Thymus (tissue), 11 donors: ENCODE results near the gene CNTN4. TPM values are rescaled to one million over a fixed set of nuclear protein-coding genes. Genes with fewer than 3 reads are reported as not detected.

Experiments used
- DNase-seq, 9 donors: peaks; one replicate each; pipeline ENCODE4 v3.0.0-alpha.2; 2013; ENCODE audit warnings: low spot score in 9 of 9, low read depth in 6 of 9, missing footprints in 1 of 9
- H3K27ac ChIP-seq, 2 donors: one replicate each; pipeline ENCODE4 v1.5.1; 2013; ENCODE audit warnings: control low read depth in 1 of 2, low read depth in 1 of 2, low read length in 1 of 2, mild to moderate bottlenecking in 1 of 2, moderate library complexity in 1 of 2
- H3K27me3 ChIP-seq, 2 donors: one replicate each; pipeline ENCODE4 v1.5.1; 2013; ENCODE audit warnings: low read length in 1 of 2; ENCODE audit not compliant: control insufficient read depth in 2 of 2, insufficient read depth in 1 of 2
- H3K36me3 ChIP-seq, 2 donors: one replicate each; pipeline ENCODE4 v1.5.1; 2013; ENCODE audit warnings: low read length in 1 of 2, mild to moderate bottlenecking in 1 of 2, moderate library complexity in 1 of 2; ENCODE audit not compliant: control insufficient read depth in 2 of 2, insufficient read depth in 2 of 2
- H3K4me1 ChIP-seq, 2 donors: one replicate each; pipeline ENCODE4 v1.5.1; 2013; ENCODE audit warnings: low read length in 2 of 2; ENCODE audit not compliant: control insufficient read depth in 2 of 2, insufficient read depth in 2 of 2
- H3K4me3 ChIP-seq, 2 donors: one replicate each; pipeline ENCODE4 v1.5.1; 2013; ENCODE audit warnings: low read length in 2 of 2, control low read depth in 1 of 2, mild to moderate bottlenecking in 1 of 2
- H3K9me3 ChIP-seq, 2 donors: one replicate each; pipeline ENCODE4 v1.5.1; 2013; ENCODE audit warnings: low read length in 1 of 2, mild to moderate bottlenecking in 1 of 2; ENCODE audit not compliant: control insufficient read depth in 2 of 2, insufficient read depth in 1 of 2
- WGBS: extraction: QIAGEN DNeasy Blood & Tissue Kit; methylation state at CpG from one replicate; pipeline ENCODE4 v1.1.7; 2013; 5-methylcytosine and 5-hydroxymethylcytosine counted together
- polyA plus RNA-seq: library from polyadenylated mRNA; stranded (reverse); fragments of 200-250 nt; gene quantifications from one replicate; pipeline ENCODE4 v1.2.3, GENCODE V29; 2013
- total RNA-seq: library from RNA; stranded (reverse); fragments of 120-200 nt; gene quantifications from one replicate; pipeline ENCODE4 v1.2.4, GENCODE V29; 2013
- donor health status: healthy.

Gene CNTN4
- total and polyA plus RNA-seq, 2 donors, result 9.4 to 9.9 TPM

DNA sequence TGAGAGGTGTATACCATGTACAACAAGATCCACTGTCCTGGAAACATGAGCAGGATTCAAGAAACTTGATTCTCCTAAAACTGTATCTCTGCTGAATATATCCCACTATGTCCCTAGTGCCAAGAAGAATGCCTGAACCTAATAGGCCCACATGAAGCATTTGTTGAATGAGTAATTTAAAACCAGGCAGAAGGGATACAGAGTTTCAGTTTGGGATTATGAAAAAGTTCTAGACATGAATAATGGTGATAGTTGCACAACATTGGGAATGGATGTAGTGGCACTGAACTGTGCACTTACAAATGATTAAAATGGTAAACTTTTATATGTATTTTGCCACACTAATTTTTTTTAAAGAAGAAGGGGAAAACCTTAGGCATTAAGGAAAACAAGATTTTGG is 750.4 kb downstream of the CNTN4 start:
- Histone ChIP-seq H3K36me3 (no peaks in the 10 kb centered on the region), H3K9me3 (no peaks in the 10 kb centered on the region)
- no peak for DNase-seq

DNA sequence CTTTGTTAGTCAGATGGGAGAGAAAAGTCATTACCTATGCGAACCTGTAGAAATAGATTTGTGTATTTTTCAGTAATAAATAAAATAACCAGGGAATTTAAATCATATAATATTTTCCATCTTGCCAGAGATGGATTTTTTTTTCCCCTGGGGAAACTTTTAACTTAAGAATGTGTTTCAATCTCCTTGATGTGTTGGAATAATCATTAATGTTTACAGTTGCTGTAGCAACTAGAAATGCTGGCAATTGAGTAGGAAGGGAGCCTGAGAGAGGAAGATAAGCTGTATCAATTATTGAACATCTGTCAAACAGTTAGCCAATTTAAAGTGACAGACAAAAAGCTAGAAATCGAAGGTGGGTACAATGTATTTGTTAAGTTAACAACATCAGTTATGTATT is 752.0 kb downstream of the CNTN4 start:
- Histone ChIP-seq H3K27me3 (no peaks in the 10 kb centered on the region), H3K4me1 (no peaks in the 10 kb centered on the region), H3K9me3 (no peaks in the 10 kb centered on the region), H3K36me3 (no peaks in the 10 kb centered on the region), H3K27ac (no peak overlapping the region), H3K4me3 (no peak overlapping the region)
- WGBS, result 89% methylated on average over 2 of the region's 2 CpGs
- DNase-seq, result no peak

More for the DNA sequence above, 750.4 kb downstream of the CNTN4 start:
- Histone ChIP-seq H3K4me3 (no peak overlapping the region), H3K27me3 (no peaks in the 10 kb centered on the region), H3K4me1 (no peaks in the 10 kb centered on the region), H3K27ac (no peak overlapping the region)

DNA sequence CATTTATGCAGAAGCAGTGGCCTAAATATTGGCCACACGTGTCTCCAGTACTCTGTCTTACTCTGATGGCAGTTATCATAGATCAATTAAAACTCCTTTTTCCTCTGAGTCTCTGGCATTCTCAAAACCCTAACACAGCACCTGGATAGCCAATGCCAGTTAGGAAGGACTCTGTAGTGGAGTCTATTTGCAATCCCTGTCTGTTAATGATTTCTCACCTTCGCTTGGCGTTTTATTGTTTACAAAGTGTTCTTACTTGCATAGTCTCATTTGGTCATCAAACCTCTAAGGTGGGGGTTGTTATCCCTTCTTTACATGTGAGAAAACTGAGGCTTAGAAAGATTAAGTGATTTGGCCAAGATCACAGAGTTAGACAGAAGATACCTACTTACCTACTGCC is 752.7 kb downstream of the CNTN4 start:
- no peaks in the 10 kb centered on the region for H3K36me3 ChIP-seq
- no peaks in the 10 kb centered on the region for H3K27me3 ChIP-seq
- H3K9me3 ChIP-seq, result no peaks in the 10 kb centered on the region
- no peaks in the 10 kb centered on the region for H3K4me1 ChIP-seq
- no peak for DNase-seq
- WGBS, result 78% methylated on average over 3 of the region's 3 CpGs
- no peak overlapping the region for H3K27ac ChIP-seq
- no peak overlapping the region for H3K4me3 ChIP-seq

- 38% methylated on average over 1 of the region's 1 CpG for WGBS
- Histone ChIP-seq H3K36me3 (no peaks in the 10 kb centered on the region), H3K27ac (no peak overlapping the region), H3K9me3 (no peaks in the 10 kb centered on the region), H3K4me3 (no peak overlapping the region), H3K4me1 (no peaks in the 10 kb centered on the region), H3K27me3 (no peaks in the 10 kb centered on the region)
- DNase-seq, result no peak
Observed at GRCh38 chr3:2851835-2852234, 753.2 kb downstream of the CNTN4 start.

GRCh38 chr3:2853651-2854050 is 755.0 kb downstream of the CNTN4 start:
- 79% methylated on average over 5 of the region's 5 CpGs for WGBS
- Histone ChIP-seq H3K4me1 (no peaks in the 10 kb centered on the region), H3K36me3 (no peaks in the 10 kb centered on the region), H3K27me3 (no peaks in the 10 kb centered on the region), H3K27ac (no peak overlapping the region), H3K9me3 (no peaks in the 10 kb centered on the region), H3K4me3 (no peak overlapping the region)
- DNase-seq, result no peak

DNA sequence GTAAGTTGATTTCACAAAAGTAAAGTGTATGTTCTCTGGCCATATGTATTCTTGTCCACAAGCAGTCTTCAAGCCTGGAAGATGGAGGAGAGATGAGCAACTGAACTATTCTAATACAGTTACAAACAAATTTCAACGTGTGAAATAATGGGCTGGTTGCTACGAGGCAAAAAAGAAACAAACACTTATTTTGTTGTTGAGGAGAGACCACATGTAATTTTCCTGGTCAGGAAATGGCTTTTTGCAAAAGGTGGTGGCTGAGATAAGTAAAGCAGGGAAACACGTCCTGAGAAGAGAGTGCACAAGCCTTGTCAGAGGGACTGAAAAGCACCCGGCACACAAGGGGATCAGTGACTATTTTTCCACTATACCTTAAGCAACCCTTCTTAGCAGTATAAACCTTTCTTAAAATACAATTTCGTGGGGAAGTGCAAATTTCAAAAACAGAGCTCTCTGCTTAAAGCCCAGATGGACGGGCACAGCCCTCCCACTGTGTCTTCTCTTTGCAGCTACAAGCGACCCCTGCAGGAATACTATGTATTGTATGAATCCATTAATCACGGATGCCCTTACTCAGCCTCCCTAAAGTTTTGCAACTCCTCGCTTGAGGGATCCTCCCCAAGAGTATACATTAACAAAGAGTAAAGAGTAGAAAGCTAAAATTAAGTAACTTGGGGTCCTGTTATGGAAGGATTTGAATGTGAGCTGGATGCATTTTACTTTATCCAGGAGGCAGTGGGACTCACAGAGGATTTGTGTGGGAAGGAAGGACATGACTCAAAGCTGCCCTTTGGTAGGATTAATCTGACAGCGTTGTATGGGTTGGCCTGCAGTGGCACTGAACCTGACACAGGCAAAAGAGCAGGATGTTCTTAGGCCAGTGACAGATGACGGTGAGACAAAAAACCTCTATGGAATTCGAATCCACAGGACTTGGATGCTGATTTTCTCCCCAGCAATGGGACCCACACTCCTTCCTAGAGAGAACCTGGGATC is 757.8 kb downstream of the CNTN4 start:
- DNase-seq, result no peak
- H3K36me3 ChIP-seq, result no peaks in the 10 kb centered on the region
- WGBS, result 38% methylated on average over 12 of the region's 12 CpGs
- no peak overlapping the region for H3K27ac ChIP-seq
- H3K27me3 ChIP-seq, result no peaks in the 10 kb centered on the region
- no peak overlapping the region for H3K4me3 ChIP-seq
- no peaks in the 10 kb centered on the region for H3K4me1 ChIP-seq
- no peaks in the 10 kb centered on the region for H3K9me3 ChIP-seq

DNA sequence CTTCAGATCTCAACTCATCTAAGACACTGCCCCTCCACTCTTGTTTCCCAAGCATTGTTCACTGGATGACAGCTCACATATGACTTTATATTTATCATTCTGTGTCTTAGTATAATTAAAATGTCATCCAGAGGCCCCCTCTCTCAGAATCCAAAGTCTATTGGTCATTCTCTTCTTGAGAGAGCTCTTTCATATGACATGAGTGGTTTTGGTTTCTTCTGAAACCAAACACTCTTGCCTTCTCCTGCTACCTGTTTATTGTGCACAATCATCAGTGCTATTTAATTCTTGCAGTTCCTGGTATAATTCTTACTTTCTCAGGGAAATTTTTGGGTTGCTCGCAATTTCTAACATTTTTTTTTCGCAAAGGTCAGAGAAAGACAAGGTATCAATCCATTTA is 762.0 kb downstream of the CNTN4 start:
- no peak for DNase-seq
- H3K36me3 ChIP-seq, result no peaks in the 10 kb centered on the region

GRCh38 chr3:2861120-2861519 is 762.5 kb downstream of the CNTN4 start:
- no peak for DNase-seq
- Histone ChIP-seq H3K9me3 (no peaks in the 10 kb centered on the region), H3K4me1 (no peaks in the 10 kb centered on the region), H3K27ac (no peak overlapping the region), H3K27me3 (no peaks in the 10 kb centered on the region), H3K4me3 (no peak overlapping the region), H3K36me3 (no peaks in the 10 kb centered on the region)
- WGBS, result 81% methylated on average over 1 of the region's 1 CpG

More for the DNA sequence above, 762.0 kb downstream of the CNTN4 start:
- H3K9me3 ChIP-seq, result no peaks in the 10 kb centered on the region
- H3K4me1 ChIP-seq, result no peaks in the 10 kb centered on the region
- WGBS, result 97% methylated on average over 2 of the region's 2 CpGs
- H3K27me3 ChIP-seq, result no peaks in the 10 kb centered on the region
- no peak overlapping the region for H3K27ac ChIP-seq
- H3K4me3 ChIP-seq, result no peak overlapping the region

DNA sequence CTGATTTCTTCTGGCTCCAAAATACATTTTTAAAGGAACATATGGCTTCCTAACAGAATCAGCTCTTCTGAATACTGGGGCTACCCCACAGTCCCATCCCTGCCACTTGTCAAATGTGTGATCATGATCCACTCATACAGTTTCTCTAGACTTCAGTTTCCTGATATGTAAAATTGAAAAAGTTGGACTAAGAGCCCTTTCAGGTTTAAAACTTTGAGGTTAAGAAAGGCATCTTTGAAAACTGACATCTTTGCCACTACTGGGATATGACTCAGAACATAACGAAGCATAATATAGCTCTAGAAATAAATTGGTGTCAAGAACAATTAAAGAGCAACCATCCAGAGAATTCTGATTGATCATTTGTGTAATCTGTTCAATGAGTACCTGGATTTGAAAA is 763.3 kb downstream of the CNTN4 start:
- Histone ChIP-seq H3K4me1 (no peaks in the 10 kb centered on the region), H3K36me3 (no peaks in the 10 kb centered on the region), H3K27ac (no peak overlapping the region), H3K27me3 (no peaks in the 10 kb centered on the region), H3K9me3 (no peaks in the 10 kb centered on the region), H3K4me3 (no peak overlapping the region)
- no peak for DNase-seq
- WGBS, result 86% methylated on average over 1 of the region's 1 CpG
